HG03558 (cell line): Measurements from ENCODE around the gene OBSCN.

Experiments
- ATAC-seq: cut with Tn5 transposase; IDR thresholded peaks from one replicate; pipeline ENCODE4 v1.9.1; 2021; ENCODE audit warnings: moderate number of reproducible peaks; ENCODE audit not compliant: unreplicated experiment; ENCODE audit errors: extremely low read depth

The OBSCN gene

DNA sequence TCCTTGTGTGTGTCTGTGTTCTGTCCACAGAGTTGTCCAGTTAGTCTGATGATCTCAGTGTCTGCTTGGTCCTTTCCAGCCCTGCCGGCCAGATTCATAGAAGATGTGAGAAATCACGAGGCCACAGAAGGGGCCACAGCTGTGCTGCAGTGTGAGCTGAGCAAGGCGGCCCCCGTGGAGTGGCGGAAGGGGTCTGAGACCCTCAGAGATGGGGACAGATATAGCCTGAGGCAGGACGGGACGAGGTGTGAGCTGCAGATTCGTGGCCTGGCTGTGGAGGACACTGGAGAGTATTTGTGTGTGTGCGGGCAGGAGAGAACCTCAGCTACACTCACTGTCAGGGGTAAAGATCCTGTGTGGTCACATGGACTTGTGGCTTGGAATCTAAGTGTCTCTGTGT is 95.8 kb downstream of the OBSCN start:
- no peak for ATAC-seq

DNA sequence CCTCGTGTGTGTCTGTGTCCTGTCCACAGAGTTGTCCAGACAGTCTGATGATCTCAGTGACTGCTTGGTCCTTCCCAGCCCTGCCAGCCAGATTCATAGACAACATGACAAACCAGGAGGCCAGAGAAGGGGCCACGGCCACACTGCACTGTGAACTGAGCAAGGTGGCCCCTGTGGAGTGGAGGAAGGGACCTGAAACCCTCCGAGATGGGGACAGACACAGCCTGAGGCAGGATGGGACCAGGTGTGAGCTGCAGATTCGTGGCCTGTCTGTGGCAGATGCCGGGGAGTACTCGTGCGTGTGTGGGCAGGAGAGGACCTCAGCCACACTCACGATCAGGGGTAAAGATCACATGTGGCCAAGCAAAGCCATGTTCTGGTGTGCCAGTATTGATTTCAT is 96.4 kb downstream of the OBSCN start:
- no peak for ATAC-seq

DNA sequence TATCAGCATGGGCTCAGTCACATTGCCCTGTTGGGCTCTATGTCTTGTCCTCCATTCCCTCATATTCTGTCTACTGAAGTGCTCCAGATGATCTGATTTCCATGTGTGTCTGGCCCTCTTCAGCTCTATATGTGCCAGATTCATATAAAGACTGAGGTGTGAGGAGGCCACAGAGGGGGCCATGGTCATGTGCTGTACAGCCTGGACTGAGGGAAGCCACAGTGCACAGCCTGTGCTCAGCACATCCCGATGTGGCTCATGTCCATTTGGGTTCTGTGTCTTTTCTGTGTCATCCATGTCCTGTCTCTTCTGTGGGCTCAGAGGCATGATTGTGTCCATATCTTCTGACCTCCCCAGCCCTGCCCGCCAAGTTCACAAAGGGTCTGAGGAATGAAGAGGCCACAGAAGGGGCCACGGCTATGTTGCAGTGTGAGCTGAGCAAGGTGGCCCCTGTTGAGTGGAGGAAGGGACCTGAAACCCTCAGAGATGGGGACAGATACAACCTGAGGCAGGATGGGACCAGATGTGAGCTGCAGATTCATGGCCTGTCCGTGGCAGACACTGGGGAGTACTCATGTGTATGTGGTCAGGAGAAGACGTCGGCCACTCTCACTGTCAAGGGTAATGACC is 97.0 kb downstream of the OBSCN start:
- no peak for ATAC-seq

DNA sequence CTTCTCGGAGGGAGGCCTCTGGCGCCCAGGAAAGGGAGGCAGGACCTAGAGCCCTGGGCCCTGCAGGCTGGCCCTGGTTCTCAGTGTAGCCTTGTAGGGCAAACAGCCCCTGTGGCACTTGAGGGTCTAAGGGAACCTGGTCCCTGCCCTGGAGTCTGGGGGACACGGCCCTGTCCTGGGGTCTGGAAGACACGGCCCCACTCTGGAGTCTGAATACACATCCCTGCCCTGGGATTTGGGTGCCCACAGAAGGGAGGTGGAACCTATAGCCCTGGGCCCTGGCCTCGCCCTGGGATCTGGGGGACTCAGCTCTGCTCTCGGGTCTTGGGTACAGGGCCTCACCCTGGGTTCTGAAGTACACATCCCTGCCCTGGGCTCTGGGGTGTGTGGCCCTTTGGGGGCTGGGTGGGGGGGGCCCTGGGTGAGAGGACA is 97.9 kb downstream of the OBSCN start:
- no peak for ATAC-seq

DNA sequence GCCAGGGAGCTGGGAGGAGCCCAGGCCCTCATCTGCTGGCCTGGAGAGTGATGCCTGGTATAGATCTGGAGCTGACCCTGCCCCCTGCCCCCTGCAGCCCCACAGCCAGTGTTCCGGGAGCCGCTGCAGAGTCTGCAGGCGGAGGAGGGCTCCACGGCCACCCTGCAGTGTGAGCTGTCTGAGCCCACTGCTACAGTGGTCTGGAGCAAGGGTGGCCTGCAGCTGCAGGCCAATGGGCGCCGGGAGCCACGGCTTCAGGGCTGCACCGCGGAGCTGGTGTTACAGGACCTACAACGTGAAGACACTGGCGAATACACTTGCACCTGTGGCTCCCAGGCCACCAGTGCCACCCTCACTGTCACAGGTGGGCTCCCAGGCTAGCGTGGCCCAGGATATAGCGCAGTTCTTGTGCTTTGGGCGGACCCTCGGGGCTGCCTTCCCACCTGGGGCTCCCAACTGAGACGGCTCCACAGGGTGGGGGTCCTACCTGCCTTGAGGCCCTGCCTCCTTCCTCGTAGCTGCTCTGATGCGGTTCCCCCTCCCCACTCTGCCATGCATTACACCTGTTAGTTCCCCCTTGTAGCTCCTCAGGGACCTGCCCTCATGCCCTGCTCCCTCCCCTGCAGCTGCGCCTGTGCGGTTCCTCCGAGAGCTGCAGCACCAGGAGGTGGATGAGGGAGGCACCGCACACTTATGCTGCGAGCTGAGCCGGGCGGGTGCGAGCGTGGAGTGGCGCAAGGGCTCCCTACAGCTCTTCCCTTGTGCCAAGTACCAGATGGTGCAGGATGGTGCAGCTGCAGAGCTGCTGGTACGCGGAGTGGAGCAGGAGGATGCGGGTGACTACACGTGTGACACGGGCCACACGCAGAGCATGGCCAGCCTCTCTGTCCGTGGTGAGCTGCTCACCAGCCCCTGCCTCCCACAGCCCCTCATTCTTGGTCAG is 98.7 kb downstream of the OBSCN start:
- no peak for ATAC-seq

DNA sequence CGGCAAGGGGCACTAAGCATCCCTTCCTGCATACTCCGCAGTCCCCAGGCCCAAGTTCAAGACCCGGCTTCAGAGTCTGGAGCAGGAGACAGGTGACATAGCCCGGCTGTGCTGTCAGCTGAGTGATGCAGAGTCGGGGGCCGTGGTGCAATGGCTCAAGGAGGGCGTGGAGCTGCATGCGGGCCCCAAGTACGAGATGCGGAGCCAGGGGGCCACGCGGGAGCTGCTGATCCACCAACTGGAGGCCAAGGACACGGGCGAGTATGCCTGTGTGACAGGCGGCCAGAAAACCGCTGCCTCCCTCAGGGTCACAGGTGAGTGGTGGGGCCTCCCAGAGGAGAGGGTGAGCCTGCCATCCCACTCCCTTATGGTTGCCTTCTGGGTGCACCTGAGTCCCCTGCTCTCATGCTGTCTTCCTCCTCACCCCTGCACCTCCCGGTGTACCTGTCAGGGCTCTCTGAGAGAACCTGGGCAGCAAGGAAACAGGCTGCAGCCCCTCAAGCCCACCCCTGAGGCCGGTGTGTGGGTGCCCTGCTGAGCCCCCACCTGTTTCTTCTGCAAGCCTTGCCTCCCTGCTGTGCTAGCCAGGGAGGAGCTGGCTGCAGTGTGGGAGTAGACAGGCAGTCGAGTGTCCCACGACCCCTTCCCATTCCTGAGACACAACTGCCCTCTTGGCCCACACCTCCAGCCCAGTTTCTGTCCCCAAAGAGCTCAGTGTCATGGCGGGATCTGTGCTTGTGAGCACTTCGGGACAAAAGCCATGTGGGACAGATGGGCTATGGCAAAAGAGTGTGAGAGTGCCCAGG is 99.6 kb downstream of the OBSCN start:
- ATAC-seq = no peak

DNA sequence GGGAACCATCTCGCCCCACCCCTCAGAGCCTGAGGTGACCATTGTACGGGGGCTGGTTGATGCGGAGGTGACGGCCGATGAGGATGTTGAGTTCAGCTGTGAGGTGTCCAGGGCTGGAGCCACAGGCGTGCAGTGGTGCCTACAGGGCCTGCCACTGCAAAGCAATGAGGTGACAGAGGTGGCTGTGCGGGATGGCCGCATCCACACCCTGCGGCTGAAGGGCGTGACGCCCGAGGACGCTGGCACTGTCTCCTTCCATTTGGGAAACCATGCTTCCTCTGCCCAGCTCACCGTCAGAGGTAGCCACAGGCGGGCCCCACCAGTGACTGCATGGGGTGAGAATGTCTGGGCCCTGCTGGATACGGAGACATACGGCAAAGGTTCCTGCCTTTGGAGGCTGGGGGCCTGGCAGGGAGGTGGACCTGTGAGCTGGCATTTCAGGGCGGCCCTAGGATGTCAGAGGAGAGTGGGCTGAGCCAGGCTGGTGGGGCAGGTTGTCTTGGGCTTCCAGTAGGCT is 100.3 kb downstream of the OBSCN start:
- ATAC-seq = no peak

DNA sequence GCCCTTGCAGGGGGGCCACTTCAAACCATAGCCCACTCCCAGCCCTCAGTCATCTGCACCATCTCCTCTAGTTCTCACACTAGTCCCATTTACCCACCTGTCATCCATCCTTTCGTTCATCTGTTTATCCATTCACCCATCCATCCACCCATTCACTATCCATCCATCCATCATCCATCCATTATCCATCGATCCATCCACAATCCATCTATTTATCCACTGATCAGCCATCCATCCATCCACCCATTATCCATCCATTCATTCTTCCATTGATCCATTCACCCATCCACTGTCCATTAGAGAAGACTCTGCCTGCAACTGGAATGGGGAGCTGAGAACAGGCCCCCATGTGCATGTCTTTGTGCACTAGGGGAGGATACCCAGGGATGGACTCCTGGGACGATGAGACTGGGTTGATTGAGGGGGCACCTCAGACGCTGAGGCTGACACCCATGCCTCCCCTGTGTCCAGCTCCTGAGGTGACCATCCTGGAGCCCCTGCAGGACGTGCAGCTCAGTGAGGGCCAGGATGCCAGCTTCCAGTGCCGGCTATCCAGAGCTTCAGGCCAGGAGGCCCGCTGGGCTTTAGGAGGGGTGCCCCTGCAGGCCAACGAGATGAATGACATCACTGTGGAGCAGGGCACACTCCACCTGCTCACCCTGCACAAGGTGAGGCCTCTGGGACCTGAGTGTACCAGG is 100.9 kb downstream of the OBSCN start:
- ATAC-seq = no peak

DNA sequence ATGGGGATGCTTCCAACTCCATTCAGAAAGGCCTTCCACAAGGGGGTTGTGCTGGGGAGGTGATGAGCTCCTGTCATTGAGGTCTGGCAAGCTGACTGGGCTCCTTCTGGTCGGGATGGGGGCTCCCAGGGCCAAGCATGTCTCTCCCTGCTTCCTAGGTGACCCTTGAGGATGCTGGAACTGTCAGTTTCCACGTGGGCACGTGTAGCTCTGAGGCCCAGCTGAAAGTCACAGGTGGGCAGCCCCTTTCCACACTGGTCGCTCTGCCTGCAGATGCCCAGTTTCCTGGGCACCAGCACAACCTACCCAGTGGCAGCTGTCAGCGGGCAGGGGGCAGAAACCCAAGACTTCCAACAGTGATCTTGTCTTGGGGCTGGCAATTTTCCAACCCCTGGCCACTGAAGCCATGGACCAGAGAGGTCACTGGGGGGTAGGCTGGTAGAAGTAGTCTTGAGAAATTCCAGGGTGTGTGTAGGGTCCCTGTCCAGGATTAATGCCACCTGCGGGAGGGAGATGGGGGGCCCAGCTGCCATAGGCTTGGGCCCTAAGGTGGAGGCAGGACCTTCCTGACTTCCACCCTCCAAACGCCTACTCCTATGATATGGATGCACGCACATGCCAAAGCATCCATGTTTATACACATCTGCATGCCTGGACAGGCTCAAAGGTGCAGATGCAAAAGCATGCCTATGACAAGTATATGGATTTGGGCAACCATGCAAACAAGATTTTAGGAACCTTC is 101.7 kb downstream of the OBSCN start:
- ATAC-seq = no peak

DNA sequence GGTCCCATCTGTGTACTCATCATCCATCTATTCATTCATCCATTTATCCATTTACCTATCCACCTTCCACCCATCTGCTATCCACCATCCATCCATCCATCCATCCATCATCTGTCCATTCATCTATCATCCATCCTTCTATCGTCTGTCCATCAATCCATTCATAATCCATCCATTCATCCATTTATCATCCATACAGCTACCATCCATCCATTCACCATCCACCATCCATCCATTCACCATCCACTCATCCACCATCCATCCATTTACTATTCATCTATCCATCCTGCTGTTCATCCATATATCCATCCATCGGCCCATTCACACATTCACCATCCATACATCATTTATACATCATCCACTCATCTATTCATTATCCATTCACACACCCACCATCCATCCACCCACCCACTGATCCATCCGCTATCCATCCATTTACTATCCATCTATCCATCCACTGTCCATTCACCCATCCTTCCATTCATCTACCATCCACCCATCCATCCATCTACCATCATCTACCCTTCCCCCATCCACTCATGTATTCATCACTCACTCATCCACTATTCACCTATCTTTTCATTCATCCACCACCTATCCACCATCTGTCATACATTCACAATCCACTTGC is 102.4 kb downstream of the OBSCN start:
- ATAC-seq = no peak

DNA sequence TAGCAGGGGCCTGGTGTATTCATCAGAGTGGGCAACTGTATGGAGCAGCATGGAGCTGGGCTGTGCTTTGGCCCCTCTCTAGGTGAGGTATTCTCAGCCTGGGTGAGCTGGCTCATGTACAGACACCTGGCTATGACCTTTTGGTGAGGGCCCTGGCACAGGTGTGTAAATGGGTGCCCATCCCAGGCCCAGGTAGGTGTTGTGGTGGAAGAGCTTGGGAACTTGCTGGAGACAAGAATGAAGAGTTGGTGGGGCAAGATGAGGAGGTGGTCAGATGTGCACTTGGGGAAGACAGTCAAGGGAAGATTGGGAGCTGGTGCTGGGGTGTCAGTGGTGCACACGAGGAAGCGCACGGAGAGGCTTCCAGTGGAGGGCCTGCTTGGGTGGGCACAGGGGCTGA is 103.2 kb downstream of the OBSCN start:
- no peak for ATAC-seq

DNA sequence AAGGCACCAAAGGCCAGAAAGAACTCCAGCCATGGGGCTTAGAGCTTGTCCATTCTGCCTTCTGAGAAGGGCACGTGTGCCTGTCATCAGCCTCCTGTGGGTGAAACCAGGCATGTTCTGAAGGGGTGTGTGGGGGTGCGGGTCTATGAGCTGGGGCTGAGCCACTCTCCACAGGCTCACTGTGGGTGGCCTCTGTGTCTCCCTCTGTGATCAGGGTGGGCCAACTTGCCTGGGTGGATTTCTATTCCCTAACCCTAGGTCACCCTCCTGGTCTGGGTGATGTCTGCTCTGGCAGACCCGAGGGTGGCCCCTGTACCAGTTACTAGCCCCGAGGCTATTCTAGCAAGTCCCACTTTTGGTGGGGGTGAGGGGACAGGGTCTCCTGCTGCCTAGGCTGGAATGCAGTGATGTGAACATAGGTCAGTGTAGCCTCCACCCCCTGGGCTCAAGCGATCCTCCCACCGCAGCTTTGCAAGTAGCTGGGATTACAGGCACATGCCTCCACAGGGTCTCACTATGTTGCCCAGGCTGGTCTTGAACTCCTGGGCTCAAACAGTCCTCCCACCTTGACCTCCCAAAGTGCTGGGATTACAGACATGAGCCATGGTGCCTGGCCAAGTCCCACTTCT is 104.4 kb downstream of the OBSCN start:
- no peak for ATAC-seq

DNA sequence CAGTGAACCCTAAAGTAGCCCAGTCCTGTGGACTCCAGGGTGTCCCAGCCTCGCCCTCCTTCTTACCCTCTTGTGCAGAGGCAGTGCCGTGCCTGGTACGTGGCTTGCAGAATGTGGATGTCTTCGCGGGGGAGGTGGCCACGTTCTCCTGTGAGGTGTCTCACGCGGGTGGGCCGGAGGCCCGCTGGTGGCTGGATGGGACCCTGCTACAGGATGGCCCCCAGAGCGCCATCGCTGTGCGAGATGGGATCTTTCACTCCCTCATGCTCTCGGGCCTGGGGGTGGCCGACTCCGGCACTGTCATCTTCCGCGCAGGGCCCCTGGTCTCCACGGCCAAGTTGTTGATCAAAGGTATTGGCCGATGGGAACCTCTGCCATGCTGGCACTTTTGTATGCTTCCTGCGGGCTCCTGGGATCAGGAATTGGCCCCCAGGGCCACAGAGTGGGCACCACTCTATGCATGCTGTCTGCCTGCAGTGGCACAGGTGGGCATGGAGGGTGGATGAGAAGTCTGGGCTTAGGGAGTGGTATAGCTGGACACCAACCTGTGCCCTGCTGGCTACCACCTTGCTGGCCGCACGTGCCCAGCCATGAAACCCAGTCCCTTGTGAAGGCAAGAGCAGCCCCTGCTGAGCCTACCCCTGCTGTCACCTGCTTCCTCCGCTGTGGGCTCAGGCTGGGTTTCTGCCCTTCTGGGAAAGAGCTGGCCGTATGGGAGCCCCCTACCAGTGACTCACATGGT is 105.9 kb downstream of the OBSCN start:
- ATAC-seq = no peak

DNA sequence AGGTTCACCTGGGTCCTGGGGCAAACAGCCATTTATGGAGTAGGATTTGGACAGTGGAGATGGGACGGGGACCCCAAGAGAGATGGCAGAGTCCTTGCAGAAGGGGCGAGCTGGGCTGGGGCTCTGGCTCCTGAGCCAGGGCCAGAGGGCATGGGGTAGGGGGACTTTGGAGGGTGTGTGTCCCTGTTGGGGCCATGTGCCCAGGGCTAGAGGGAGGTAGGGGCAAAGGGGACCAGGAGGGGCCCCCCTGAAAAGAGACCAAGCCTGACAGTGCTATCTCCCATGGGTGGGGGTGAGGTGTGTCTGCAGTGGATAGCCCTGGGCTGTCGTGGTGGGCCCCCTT is 106.4 kb downstream of the OBSCN start:
- no peak for ATAC-seq

DNA sequence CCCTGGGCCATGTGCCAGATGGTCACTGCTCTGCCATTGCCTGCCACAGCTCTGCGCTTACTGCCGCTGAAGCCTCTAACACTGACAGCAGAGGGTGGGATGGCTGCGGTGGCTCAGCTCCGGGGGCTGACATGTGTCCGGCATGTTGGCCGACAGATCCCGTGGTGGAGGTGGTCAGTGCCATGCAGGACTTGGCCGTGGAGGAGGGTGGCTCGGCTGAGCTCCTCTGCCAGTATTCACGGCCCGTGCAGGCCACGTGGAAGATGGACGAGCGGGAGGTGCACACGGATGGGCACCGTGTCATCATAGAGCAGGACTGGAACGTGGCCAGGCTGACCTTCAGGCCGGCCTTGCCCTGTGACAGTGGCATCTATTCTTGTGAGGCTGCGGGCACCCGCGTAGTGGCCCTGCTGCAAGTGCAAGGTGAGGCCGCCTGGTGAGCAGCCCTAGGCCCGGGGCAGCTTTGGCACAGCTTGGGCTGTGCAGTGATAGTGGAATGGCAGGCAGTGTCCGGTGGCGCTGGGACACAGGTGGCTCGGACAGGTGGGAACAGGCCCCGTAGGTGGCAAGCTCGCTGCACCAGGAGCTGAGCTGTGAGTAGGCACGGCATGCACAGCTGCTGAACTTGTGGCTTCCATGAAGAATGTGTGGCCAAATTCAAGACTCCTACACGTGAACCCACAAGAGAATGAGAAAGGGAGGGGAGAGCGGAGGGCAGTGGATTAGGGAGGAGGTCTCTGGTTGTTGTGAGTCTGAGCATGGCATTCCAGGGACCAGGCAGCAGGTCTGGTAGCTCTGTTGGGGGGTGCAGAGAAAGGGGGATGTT is 107.0 kb downstream of the OBSCN start:
- no peak for ATAC-seq

DNA sequence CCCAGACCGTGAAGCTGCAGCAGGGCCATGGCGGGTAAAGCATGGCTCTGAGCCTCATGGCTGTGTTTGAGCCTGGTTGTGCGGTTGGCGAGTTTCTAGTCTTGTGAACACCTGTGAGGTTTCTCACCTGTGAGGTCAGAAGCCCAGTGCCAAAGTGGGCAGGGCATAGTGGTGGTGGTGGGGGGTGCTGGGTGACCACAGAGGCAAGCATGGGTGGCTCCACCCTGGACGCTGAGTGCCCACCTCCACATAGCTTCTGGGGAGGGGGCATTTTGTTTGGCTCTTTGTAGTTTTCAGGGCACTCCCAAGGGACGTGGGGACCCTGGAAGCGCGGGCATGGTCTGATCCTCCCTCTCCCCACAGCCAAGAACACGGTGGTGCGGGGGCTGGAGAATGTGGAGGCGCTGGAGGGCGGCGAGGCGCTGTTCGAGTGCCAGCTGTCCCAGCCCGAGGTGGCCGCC is 107.7 kb downstream of the OBSCN start:
- ATAC-seq = no peak
